Measurements from ENCODE around the gene RNF186. TPM values are rescaled to one million over a fixed set of nuclear protein-coding genes. Genes with fewer than 3 reads are reported as not detected.

The RNF186 gene
- polyA plus RNA-seq, 1 of the 3 experiments (the other 2 are of a cell fraction) = not detected

- H3K27ac ChIP-seq (ENCODE audit: low read depth in 2 of 2, low read length in 1 of 2) = no peak overlapping the region
- no peak overlapping the region for H2AFZ ChIP-seq (ENCODE audit: low read depth)
- no peaks in the 10 kb centered on the region for H3F3A ChIP-seq (replicated peaks; ENCODE audit: insufficient read depth)
- H3K4me1 ChIP-seq (ENCODE audit: control insufficient read depth in 1 of 2, insufficient read depth in 2 of 2, low read depth in 1 of 2, low read length in 1 of 2) = peaks cover 0 to 6% of the 10 kb centered on the region in 2 experiments; a peak in 1 of 4 replicates
- no peak overlapping the region for H3K4me3 ChIP-seq (ENCODE audit: low read depth in 2 of 2, low read length in 1 of 2)
- H3K79me2 ChIP-seq (ENCODE audit: insufficient read depth) = no peaks in the 10 kb centered on the region
- ChIA-PET POLR2A (interaction anchor here (0.6 kb wide), 1 partner anchor 1406 kb away, joined by 3 read pairs; no protein-coding TSS in a partner anchor), CTCF (no interaction called here)
- no peaks in the 10 kb centered on the region for H3K9me2 ChIP-seq
- H3K4me2 ChIP-seq = no peak overlapping the region
- H4K20me1 ChIP-seq (ENCODE audit: insufficient read depth) = no peaks in the 10 kb centered on the region
- TF ChIP-seq, protein P1, sequence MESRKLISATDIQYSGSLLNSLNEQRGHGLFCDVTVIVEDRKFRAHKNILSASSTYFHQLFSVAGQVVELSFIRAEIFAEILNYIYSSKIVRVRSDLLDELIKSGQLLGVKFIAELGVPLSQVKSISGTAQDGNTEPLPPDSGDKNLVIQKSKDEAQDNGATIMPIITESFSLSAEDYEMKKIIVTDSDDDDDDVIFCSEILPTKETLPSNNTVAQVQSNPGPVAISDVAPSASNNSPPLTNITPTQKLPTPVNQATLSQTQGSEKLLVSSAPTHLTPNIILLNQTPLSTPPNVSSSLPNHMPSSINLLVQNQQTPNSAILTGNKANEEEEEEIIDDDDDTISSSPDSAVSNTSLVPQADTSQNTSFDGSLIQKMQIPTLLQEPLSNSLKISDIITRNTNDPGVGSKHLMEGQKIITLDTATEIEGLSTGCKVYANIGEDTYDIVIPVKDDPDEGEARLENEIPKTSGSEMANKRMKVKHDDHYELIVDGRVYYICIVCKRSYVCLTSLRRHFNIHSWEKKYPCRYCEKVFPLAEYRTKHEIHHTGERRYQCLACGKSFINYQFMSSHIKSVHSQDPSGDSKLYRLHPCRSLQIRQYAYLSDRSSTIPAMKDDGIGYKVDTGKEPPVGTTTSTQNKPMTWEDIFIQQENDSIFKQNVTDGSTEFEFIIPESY (IDR thresholded peaks at IDR 0.05; ENCODE audit: borderline replicate concordance, low read depth) = no peak
- TF ChIP-seq CHD2 (IDR thresholded peaks at IDR 0.05; ENCODE audit: low read length, partially characterized antibody) (no peak), NRF1 (IDR thresholded peaks at IDR 0.05; ENCODE audit: low read depth, low read length) (no peak), FOXJ3 (CRISPR knock-in tag; IDR thresholded peaks at IDR 0.05) (no peak), RXRA (IDR thresholded peaks at IDR 0.05; ENCODE audit: borderline replicate concordance, low read depth) (no peak), RAD21 (IDR thresholded peaks at IDR 0.05; ENCODE audit: low read length) (no peak), ELF1 (IDR thresholded peaks at IDR 0.05) (no peak), SIN3A (IDR thresholded peaks at IDR 0.05; ENCODE audit: borderline replicate concordance, low read depth, low read length) (no peak), TAF1 (IDR thresholded peaks at IDR 0.05; ENCODE audit: borderline replicate concordance, low read depth, low read length) (no peak), USF2 (IDR thresholded peaks at IDR 0.05; ENCODE audit: borderline replicate concordance, low read depth, low read length) (no peak)
- TF ChIP-seq, protein P2, sequence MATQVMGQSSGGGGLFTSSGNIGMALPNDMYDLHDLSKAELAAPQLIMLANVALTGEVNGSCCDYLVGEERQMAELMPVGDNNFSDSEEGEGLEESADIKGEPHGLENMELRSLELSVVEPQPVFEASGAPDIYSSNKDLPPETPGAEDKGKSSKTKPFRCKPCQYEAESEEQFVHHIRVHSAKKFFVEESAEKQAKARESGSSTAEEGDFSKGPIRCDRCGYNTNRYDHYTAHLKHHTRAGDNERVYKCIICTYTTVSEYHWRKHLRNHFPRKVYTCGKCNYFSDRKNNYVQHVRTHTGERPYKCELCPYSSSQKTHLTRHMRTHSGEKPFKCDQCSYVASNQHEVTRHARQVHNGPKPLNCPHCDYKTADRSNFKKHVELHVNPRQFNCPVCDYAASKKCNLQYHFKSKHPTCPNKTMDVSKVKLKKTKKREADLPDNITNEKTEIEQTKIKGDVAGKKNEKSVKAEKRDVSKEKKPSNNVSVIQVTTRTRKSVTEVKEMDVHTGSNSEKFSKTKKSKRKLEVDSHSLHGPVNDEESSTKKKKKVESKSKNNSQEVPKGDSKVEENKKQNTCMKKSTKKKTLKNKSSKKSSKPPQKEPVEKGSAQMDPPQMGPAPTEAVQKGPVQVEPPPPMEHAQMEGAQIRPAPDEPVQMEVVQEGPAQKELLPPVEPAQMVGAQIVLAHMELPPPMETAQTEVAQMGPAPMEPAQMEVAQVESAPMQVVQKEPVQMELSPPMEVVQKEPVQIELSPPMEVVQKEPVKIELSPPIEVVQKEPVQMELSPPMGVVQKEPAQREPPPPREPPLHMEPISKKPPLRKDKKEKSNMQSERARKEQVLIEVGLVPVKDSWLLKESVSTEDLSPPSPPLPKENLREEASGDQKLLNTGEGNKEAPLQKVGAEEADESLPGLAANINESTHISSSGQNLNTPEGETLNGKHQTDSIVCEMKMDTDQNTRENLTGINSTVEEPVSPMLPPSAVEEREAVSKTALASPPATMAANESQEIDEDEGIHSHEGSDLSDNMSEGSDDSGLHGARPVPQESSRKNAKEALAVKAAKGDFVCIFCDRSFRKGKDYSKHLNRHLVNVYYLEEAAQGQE (IDR thresholded peaks at IDR 0.05; ENCODE audit: low read depth, low read length) = no peak
- H3K9ac ChIP-seq = no peak overlapping the region
- H3K27me3 ChIP-seq (ENCODE audit: insufficient read depth) = no peaks in the 10 kb centered on the region
- no peak for DNase-seq
- 97% methylated on average over 6 of the region's 7 CpGs for WGBS (ENCODE audit: low lambda C conversion rate)
- no peaks in the 10 kb centered on the region for H3K36me3 ChIP-seq (replicated peaks in 1 of 2; ENCODE audit: control insufficient read depth in 1 of 2, insufficient read depth in 2 of 2, low read length in 1 of 2)
- H3K9me3 ChIP-seq = no peaks in the 10 kb centered on the region
Observed at GRCh38 chr1:19802269-19802668, 12.8 kb downstream of the RNF186 start.

All from SK-N-SH (cell line).